HG02571 (cell line): ENCODE results near the gene OPA1.

Experiments
- ATAC-seq: cut with Tn5 transposase; IDR thresholded peaks from one replicate; pipeline ENCODE4 v1.9.1; 2021; ENCODE audit warnings: mild to moderate bottlenecking, moderate library complexity; ENCODE audit not compliant: unreplicated experiment

Gene OPA1, protein sequence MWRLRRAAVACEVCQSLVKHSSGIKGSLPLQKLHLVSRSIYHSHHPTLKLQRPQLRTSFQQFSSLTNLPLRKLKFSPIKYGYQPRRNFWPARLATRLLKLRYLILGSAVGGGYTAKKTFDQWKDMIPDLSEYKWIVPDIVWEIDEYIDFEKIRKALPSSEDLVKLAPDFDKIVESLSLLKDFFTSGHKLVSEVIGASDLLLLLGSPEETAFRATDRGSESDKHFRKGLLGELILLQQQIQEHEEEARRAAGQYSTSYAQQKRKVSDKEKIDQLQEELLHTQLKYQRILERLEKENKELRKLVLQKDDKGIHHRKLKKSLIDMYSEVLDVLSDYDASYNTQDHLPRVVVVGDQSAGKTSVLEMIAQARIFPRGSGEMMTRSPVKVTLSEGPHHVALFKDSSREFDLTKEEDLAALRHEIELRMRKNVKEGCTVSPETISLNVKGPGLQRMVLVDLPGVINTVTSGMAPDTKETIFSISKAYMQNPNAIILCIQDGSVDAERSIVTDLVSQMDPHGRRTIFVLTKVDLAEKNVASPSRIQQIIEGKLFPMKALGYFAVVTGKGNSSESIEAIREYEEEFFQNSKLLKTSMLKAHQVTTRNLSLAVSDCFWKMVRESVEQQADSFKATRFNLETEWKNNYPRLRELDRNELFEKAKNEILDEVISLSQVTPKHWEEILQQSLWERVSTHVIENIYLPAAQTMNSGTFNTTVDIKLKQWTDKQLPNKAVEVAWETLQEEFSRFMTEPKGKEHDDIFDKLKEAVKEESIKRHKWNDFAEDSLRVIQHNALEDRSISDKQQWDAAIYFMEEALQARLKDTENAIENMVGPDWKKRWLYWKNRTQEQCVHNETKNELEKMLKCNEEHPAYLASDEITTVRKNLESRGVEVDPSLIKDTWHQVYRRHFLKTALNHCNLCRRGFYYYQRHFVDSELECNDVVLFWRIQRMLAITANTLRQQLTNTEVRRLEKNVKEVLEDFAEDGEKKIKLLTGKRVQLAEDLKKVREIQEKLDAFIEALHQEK

DNA sequence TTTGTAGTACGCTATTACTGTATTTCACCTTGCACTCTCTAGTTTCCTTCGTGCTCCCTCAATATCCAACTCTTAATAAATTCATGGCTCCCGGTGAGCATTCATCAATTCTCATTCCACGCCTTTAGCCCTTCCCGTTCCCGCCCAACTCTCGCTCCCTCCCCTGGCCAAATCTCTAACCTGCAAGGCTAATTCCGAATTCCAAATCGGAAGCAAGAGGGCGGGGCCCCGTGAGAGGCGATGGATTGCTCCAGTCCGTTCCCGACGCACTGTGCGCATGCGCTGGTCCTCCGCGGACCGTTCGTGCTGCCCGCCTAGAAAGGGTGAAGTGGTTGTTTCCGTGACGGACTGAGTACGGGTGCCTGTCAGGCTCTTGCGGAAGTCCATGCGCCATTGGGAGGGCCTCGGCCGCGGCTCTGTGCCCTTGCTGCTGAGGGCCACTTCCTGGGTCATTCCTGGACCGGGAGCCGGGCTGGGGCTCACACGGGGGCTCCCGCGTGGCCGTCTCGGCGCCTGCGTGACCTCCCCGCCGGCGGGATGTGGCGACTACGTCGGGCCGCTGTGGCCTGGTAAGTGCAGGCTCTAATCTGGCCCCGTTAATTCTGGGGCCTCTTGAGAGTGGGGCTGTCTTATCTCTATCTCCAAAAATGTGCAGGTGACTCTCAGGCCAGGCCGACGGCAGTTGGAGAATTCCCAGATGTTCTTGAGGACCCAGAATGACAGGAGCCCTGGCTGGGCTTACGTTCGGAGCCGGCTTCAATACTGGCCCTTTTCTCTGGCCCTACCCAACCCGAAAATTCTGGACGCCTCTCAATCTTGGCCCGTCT is at the start of gene OPA1:
Gene OPA1, plus strand, starts transcription at position 368 of the 827 bp plus-strand sequence. Its CDS starts 170 bp downstream, at position 538.
- peak; percentile 98 for ATAC-seq

GRCh38 chr3:193544289-193544688 is 48.7 kb upstream of the OPA1 start:
- no peak for ATAC-seq

GRCh38 chr3:193545304-193545703 is 47.7 kb upstream of the OPA1 start:
- ATAC-seq: no peak

DNA sequence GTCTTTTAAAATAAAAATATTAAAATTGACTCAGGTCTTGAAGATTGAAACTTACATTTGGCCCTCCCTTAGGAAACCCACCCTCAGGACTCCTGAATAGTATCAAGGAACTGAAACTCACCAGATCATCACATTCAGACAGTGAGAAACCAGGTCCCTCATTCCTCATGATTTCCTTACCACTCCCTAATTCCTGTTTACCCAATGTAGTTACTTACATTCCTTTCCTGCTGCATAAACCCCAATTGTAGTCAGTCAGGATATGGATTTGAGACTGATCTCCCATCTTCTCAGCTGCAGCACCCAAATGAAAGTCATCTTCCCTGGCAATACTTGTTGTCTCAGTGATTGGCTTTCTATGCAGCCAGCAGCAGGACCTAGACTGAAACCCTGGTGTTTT is 46.9 kb upstream of the OPA1 start:
- ATAC-seq: no peak

DNA sequence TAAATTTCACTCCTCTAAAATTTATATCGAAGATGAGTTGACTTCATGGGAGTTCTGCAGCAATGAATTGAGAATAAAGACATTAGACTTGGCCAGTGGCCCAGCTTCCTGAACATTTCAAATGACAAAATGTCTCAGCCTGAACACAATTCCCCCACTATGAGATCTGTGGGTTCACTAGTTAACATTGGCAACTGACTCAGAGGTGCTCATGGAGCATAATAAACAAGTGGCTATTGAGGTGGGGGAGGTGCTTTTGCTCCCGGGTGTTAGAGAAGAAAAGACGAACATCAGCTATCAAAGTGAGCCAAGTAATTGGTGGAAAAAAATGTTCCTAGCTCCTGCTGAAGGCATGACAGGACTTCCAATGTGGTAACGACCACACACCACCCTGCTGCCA is 44.6 kb upstream of the OPA1 start:
- ATAC-seq: no peak

- no peak for ATAC-seq
Observed at GRCh38 chr3:193552923-193553322, 40.1 kb upstream of the OPA1 start.

- no peak for ATAC-seq
Observed at GRCh38 chr3:193553586-193553985, 39.4 kb upstream of the OPA1 start.

GRCh38 chr3:193554811-193555210 is 38.2 kb upstream of the OPA1 start, which contains the start of gene ATP13A4:
TSS of gene ATP13A4 (minus strand) at chr3:193554895. CDS start at chr3:193554799, 96 bp downstream.
- no peak for ATAC-seq

- no peak for ATAC-seq
Observed at GRCh38 chr3:193556841-193557240, 36.2 kb upstream of the OPA1 start.

DNA sequence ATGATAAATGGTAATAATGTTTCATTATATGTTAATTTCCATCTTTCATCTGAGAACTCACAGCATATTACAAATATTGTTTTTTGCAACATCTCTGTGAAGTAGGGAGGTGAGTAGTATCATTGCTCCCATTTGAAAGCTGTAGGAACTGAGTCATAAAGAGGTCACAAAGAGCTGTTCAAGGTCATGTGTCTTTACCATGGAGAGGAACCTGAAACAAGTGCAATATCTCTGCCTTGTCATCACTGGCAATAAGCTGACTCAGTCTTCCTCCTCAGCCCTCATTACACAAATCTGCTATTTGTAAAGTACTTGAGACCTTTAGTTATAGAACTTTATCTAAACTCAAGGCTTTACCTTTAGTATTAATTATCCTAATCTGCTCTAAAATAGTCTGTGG is 33.9 kb upstream of the OPA1 start:
- no peak for ATAC-seq

DNA sequence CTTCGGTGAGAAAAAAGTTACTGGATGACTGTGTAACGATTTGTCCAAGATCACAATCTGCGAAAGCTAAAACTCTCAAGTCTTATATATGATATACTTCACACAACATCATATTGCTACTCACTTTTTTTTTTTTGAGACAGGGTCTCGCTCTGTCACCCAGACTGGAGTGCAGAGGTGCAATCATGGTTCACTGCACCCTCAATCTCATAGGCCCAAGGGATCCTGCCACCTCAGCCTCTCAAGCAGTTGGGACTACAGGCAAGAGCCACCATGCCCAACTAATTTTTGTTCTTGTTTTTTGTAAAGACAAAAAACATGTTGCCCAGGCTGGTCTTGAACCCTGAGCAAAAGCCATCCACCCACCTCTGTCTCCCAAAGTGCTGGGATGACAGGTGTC is 32.9 kb upstream of the OPA1 start:
- ATAC-seq: no peak

DNA sequence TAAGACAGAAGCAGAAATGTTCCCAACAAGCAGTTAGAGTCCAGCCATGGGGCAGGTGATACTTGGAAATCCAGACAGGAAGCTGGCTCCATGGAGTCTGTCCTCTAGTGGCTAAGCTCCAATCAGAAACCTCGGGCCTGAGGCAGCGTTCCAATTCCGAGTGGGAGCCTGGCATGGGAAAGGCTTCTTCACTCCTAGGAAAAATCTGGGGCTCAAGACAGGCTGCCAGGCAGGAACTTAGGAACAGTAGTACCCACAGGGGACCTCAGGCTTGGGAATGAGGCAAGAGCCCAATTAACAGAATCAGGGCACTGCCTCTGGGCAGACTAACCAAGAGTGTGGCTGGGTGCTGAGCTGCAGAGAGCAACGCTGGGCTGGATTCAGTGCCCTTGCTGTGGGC is 32.1 kb upstream of the OPA1 start:
- no peak for ATAC-seq

DNA sequence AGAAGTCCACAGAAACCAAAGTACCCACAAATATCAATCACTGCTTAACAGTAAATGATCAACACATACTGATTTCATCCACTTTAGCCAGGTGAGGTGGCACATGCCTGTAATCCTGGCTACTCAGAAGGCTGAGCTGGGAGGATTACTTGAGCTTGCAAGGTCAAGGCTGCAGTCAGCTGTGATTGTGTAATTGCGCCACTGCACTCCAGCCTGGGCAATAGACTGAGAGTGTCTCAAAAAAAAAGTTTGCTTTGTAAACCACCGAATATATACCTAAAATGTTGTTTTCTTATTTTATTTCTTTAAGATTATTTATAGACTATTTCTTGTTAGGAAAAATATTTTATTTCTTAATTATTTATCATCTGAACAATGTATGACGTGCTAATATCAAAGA is 29.6 kb upstream of the OPA1 start:
- ATAC-seq: no peak

DNA sequence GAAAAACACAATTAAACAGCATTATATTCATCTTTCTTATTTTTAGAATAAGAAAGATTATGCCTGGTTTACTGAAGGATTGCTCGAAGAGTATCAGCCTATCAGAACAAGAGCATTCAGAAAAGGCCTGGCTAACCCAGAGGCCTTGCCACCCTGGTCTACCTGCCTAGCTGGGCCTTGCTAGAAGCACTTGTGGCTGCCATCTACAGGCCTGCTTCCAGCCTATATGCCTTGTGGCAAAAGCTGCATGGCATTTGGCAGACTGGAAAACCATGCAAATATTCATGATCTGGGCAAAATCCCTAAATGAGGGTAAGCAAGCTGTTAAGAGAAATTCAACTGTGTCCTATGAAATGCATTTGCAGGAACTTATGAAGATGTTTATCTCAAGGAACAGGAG is 29.0 kb upstream of the OPA1 start:
- ATAC-seq: no peak

DNA sequence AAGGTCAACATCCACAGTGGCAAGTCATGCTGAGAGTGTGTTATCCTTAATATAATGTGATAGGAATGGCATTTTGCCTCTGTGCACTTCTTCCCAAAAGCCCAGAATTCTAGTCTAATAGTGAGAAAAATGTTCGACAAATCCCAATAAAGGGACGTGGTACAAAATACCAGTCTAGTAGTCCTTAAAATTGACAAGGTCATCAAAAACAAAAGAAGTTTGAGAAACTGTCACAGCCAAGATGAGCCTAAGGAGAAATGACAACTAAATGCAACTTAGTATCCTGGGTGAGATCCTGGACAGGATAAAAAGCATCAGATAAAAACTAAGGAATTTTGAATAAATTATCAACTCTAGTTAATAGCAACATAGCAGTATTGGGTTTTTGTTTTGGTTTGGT is 23.9 kb upstream of the OPA1 start:
- ATAC-seq: no peak

- ATAC-seq: peak; percentile 74
Observed at GRCh38 chr3:193572426-193572908, 20.5 kb upstream of the OPA1 start.

DNA sequence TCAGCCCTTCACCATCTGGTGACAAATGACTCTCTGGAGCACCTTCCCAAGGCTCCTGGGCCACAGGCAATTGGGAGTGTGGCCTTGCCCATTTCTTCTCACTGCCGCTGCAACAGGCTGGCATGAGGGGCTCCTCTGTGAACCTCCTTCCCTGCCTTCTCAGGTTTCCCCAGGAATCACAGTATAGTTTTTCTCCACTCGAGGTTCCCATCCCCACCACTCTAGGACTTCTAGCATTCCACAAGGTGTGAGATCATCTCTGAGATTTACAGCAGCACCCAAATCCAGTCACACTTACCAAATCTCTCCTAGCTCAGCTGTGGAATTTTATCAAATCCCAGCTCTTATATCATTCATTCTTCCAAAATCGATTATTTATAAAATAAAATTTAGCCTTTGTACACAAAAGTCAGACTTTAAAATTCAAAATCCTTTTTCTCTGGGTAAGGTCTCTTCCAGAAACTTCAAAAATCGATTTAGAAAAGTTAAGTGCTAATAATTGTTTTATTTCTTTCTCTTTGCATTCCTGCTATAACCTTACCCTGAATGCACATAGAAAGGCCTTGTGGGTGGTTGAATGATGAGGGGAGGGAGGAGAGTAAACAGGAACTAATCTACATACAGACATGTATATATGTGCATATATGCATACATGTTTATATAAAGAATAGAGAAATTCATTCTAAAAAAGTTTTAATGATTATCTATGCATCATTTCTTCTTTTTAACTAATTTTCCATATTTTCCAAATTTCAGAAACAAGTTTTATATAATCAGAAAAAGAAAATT is 19.4 kb upstream of the OPA1 start:
- no peak for ATAC-seq

DNA sequence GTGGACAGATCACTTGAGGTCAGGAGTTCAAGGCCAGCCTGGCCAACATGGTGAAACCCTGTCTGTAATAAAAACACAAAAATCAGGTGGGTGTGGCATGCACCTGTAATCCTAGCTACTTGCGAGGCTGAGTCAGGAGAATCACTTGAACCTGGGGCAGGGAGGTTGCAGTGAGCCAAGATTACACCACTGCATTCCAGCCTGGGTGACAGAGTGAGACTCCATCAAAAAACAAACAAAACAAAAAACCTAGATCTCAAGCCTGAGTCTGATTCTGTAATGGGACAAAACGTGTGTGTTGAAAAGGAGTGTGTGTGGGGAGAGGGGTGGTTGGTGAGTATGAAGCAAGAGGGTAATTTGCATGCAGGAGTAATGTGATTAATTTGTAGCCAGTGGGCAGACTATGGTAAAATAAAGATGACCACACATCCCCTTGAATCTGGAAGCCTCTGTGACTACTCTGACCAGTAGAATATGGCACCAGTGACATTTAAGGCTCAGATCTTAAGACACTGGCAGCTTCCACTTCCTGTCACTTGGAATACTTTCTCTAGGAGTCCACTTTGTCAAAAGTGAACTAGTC is 18.4 kb upstream of the OPA1 start:
- no peak for ATAC-seq

DNA sequence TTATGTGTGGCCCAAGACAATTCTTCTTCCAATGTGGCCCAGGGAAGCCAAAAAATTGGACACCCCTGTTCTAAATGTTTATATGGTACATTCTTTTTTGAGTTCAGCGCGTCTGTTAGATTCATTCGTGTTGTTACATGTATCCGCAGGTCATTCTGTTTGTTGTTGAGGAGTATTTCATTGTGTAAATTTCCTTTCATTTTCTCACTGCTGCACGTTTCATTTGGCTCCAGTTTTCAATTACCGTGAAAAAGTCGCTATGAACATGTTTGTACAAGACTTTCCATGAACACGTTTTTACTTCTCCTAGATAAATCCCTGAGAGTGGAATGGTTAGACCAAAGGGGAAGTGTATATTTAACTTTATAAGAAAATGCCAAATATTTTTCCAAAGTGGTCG is 7.5 kb upstream of the OPA1 start:
- no peak for ATAC-seq
